ENCODE results near the gene C2CD2. TPM values are rescaled to one million over a fixed set of nuclear protein-coding genes. Genes with fewer than 3 reads are reported as not detected.

The C2CD2 gene
- total RNA-seq, 1 donor from 2014 or later: 23.8 TPM

DNA sequence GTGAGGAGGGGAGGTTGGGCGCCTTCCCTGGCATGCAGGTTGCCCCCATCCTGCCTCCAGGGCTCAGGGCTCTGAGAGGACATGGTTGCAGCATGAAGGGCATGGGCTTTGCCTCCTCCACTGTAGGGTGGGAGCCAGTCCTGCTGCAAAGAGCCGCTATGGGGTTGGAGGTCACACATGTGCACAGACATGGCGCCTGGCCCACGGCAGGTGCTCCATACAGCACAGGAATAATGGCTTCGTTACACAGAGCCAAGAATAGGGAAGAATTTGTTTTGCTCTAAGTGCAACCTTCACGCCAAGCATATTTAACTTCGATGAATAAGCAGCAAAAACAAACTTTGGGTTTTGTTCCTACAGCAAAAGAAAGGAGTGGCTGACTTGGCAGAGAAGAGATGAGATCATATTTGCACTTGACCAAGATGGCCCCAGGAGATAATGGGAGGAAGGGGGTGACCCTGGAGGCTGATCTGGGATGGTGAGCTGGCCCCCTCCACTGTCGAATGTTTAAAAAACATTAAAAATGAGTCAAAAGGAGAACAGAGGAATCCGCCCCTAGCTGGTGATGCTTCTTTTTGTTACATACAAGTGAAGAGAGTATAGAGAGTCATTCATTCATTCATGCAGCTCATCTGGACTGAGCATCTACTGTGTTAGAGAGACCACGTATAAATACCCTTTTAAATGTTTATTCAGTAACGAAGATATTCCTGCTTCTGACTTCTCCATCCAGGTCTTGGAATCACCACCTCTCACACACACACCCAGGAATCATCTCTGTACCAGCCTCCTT, 12.4 kb upstream of the C2CD2 start:
- Histone ChIP-seq H3K27ac (no peak overlapping the region), H3K4me1 (peaks cover 6% of the 10 kb centered on the region), H3K36me3 (no peaks in the 10 kb centered on the region), H3K9me3 (no peaks in the 10 kb centered on the region), H3K4me3 (no peak overlapping the region), H3K27me3 (ENCODE audit: low read depth) (peaks cover 6% of the 10 kb centered on the region)
- DNase-seq (no peak), ATAC-seq (no peak)
- TF ChIP-seq, protein P1, sequence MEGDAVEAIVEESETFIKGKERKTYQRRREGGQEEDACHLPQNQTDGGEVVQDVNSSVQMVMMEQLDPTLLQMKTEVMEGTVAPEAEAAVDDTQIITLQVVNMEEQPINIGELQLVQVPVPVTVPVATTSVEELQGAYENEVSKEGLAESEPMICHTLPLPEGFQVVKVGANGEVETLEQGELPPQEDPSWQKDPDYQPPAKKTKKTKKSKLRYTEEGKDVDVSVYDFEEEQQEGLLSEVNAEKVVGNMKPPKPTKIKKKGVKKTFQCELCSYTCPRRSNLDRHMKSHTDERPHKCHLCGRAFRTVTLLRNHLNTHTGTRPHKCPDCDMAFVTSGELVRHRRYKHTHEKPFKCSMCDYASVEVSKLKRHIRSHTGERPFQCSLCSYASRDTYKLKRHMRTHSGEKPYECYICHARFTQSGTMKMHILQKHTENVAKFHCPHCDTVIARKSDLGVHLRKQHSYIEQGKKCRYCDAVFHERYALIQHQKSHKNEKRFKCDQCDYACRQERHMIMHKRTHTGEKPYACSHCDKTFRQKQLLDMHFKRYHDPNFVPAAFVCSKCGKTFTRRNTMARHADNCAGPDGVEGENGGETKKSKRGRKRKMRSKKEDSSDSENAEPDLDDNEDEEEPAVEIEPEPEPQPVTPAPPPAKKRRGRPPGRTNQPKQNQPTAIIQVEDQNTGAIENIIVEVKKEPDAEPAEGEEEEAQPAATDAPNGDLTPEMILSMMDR (IDR thresholded peaks at IDR 0.05): no peak
- intact Hi-C loops (cut with DNase I): no loop called here

DNA sequence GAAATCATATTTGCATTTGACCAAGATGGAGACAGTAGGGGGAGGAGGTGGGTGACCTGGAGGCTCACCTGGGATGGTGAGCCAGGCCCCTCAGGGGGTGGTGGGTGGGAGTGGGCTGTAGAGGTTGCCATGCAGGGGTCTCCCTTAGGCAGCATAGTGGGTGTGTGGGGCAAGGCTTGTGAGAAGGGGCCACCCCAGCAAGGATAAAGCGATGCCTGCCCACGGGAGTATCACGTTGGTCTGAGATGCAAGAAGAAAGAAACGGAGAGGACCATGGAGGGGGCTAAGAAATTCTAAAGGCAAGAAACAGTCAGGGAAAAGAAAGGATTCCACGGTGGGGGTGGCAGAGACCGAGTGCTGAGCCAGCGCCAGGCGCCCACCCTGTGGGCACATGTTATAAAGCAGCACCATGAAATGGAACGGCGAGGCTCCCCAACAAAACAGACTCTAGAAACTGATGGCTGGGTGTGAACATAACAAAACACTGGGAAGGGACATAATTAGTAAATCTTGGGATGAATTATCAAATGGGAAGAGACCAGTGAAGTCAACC, 11.7 kb upstream of the C2CD2 start:
- DNase-seq (no peak), ATAC-seq (no peak)
- Histone ChIP-seq H3K9me3 (no peaks in the 10 kb centered on the region), H3K27ac (no peak overlapping the region), H3K27me3 (ENCODE audit: low read depth) (peaks cover 6% of the 10 kb centered on the region), H3K4me3 (no peak overlapping the region), H3K4me1 (peaks cover 6% of the 10 kb centered on the region), H3K36me3 (no peaks in the 10 kb centered on the region)
- TF ChIP-seq, protein P1 (IDR thresholded peaks at IDR 0.05): no peak
- intact Hi-C loops (cut with DNase I): no loop called here

DNA sequence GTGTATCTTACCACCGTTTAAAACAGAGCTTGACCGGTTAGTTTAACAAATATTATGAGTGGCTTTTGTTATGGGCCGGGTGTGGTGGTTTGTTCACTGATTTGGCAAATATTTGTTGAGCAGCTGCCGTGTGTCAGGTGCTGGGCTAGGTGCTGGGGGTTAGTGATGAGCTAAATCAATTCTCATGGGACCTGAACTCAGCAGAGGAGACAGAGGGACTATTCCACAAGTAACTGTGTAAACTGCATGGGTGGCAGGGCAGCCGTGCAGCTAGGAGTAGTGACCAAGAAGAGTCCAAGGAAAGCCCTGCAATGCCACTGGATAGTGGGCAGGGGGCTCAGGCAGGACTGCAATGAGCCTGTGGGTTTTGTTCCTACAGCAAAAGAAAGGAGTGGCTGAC, 11.2 kb upstream of the C2CD2 start:
- no peaks in the 10 kb centered on the region for H3K36me3 ChIP-seq
- peaks cover 6% of the 10 kb centered on the region for H3K4me1 ChIP-seq
- H3K9me3 ChIP-seq: no peaks in the 10 kb centered on the region
- ATAC-seq (no peak), DNase-seq (no peak)
- TF ChIP-seq, protein P1 (IDR thresholded peaks at IDR 0.05): no peak
- intact Hi-C loops (cut with DNase I): no loop called here
- peaks cover 6% of the 10 kb centered on the region for H3K27me3 ChIP-seq (ENCODE audit: low read depth)
- H3K4me3 ChIP-seq: no peak overlapping the region
- H3K27ac ChIP-seq: no peak overlapping the region

DNA sequence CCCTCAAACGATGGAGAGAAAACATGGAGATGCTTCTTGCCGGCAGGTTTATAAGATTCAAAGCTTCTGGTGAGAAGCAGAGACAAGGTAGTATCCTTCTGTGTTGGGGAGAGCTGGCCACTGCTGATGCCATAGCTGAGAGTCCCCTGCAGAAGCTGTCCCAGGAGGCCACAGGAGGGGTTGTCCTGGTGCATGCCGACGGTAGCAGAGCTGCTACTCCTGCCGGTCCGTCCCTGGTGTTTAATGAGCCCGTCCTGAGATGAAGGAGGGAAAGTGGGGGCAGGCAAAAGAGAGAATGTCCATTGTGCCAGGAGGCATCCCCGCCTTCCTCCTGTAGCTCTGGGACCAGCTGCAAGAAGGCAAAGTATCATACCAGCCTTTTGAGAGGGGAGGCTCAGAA, 10.4 kb upstream of the C2CD2 start:
- TF ChIP-seq, protein P1 (IDR thresholded peaks at IDR 0.05): no peak
- DNase-seq (no peak), ATAC-seq (no peak)

DNA sequence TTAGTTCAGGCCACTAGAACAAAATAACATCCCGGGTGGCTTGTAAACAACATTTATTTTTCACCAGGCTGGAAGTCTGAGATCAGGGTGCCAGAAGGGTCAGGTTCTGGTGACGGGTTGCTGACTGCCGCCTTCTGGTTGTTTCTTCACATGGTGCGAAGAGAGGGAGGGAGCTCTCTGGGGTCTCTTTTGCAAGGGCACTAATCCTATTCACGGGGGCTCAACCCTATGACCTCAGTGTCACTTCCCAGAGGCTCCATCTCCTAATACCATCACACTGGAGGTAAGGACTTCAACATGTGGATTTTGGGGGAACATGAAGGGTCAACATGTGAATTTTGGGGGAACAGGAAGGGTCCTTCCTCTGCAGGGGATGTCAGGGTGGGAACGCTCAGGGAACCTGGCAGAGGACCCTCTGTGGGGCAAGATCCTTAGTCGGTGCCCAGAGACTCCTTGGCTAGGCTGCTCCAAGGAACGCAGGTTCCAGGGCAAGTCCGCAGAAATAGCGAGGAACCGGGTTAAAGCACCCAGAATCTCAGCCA, 8.7 kb upstream of the C2CD2 start:
- H3K4me1 ChIP-seq: peaks cover 10% of the 10 kb centered on the region
- H3K9me3 ChIP-seq: no peaks in the 10 kb centered on the region
- TF ChIP-seq, protein P1 (IDR thresholded peaks at IDR 0.05): no peak
- no peak for ATAC-seq
- H3K27me3 ChIP-seq (ENCODE audit: low read depth): peaks cover 6% of the 10 kb centered on the region
- no peak overlapping the region for H3K4me3 ChIP-seq
- no peaks in the 10 kb centered on the region for H3K36me3 ChIP-seq
- DNase-seq: no peak
- intact Hi-C loops (cut with DNase I): no loop called here
- no peak overlapping the region for H3K27ac ChIP-seq

More for the DNA sequence above, 10.4 kb upstream of the C2CD2 start:
- Histone ChIP-seq H3K36me3 (no peaks in the 10 kb centered on the region), H3K27me3 (ENCODE audit: low read depth) (peaks cover 6% of the 10 kb centered on the region), H3K27ac (no peak overlapping the region), H3K9me3 (no peaks in the 10 kb centered on the region), H3K4me3 (no peak overlapping the region), H3K4me1 (peaks cover 3% of the 10 kb centered on the region)
- intact Hi-C loops (cut with DNase I): no loop called here
